GM10266 (cell line): Measurements from ENCODE around the gene ADGRG3.
"Not testable (repeated sequence)": the region's sequence is repeated elsewhere in the genome, so short reads cannot be mapped to it uniquely, and the experiment has no call there.

ENCODE experiments used
- DNase-seq: peaks from one replicate; pipeline ENCODE4 v3.0.0; 2012; ENCODE audit errors: extremely low spot score
- TF ChIP-seq, protein P1 (sequence below): IDR thresholded peaks from 2 replicates; pipeline ENCODE4 v1.5.1; 2012; ENCODE audit warnings: mild to moderate bottlenecking, low read depth; ENCODE audit not compliant: control insufficient read depth, insufficient read depth; ENCODE audit errors: missing control alignments

Gene ADGRG3

DNA sequence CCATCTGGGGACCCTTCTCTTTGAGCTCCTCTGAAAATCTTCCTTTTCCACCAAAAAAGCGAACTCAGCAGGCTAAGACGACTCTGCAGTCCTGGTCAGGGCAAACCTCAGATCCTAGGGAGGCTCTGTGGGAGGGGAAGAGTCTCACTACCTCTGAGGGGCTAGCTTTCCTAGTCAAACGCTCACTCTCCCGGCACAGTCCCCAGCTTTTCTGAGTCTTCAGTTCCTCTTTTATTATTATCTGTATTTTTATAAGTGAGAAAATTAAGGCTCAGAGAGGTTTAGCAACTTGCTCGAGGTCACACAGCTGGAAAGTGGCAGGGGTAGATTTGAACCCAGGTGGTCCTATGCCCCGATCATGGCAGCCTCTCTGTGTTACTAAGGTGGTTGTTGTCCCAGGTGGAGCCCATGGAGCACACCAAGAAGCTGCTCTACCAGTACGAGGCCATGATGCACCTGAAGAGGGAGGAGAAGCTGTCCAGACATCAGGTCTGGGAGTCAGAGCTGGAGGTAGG is 58.4 kb downstream of the ADGRG3 start:
- TF ChIP-seq, protein P1, sequence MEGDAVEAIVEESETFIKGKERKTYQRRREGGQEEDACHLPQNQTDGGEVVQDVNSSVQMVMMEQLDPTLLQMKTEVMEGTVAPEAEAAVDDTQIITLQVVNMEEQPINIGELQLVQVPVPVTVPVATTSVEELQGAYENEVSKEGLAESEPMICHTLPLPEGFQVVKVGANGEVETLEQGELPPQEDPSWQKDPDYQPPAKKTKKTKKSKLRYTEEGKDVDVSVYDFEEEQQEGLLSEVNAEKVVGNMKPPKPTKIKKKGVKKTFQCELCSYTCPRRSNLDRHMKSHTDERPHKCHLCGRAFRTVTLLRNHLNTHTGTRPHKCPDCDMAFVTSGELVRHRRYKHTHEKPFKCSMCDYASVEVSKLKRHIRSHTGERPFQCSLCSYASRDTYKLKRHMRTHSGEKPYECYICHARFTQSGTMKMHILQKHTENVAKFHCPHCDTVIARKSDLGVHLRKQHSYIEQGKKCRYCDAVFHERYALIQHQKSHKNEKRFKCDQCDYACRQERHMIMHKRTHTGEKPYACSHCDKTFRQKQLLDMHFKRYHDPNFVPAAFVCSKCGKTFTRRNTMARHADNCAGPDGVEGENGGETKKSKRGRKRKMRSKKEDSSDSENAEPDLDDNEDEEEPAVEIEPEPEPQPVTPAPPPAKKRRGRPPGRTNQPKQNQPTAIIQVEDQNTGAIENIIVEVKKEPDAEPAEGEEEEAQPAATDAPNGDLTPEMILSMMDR = no peak
- DNase-seq = no peak

DNA sequence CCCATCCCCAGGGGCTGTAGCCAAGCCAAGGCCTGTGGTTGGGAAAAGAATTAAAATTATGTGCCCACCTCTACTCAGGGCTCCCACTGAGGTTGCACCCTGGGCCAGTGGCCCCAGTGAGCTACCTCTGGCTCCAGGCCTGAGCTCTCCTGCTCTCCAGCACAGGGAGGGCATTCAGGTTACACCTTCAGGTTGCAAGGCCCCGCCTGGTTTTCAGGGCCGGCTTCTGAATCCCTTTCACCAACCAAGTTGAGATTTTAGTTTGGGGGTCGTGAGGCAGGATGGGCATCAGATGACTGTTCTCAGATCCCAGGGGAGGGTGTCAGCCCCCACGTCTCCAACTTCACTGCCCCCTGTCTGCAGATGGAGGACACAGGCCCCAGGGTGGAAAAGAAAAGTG is 59.5 kb downstream of the ADGRG3 start:
- DNase-seq = no peak
- TF ChIP-seq, protein P1 = no peak

DNA sequence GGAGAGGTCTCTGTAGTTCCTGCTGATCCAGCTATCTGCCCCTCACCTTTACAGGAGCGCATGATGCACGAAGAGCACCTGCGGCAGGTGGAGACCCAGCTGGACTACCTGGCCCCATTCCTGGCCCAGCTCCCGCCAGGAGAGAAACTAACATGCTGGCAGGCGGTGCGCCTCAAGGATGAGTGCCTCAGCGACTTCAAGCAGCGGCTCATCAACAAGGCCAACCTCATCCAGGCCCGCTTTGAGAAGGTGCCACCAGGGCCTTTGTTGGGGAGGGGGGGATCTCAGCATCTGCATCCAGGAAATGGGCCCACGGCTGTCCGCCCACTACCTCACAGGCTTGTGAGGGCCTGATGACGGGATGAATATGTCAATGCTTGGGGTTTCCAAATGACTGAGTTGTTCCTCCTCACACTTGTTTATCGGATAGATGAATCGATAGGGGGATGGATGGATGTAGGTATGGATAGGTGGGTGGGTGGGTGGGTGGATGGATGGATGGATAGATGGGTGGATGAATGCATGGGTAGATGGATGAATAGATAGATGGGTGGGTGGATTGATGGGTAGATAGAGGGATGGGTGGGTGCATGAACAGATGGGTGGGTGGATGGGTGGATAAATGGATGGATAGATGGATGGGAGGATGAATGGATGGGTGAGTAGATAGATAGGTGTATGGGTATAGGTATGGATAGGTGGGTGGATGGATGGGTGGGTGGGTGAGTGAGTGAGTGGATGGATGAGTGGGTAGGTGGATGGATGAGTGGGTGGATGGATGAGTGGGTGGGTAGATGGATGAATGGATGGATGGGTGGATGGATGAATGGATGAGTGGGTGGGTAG is 60.5 kb downstream of the ADGRG3 start:
- DNase-seq = no peak
- TF ChIP-seq, protein P1 = no peak

DNA sequence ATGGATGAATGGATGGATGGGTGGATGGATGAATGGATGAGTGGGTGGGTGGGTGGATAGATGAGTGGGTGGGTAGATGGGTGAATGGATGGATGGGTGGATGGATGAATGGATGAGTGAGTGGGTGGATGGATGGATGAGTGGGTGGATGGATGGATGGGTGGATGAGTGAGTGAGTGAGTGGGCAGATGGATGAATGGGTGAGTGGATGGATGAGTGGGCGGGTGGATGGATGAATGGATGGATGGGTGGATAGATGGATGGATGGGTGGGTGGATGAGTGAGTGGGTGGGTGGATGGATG is 61.0 kb downstream of the ADGRG3 start:
- TF ChIP-seq, protein P1 = no peak
- DNase-seq = no peak

DNA sequence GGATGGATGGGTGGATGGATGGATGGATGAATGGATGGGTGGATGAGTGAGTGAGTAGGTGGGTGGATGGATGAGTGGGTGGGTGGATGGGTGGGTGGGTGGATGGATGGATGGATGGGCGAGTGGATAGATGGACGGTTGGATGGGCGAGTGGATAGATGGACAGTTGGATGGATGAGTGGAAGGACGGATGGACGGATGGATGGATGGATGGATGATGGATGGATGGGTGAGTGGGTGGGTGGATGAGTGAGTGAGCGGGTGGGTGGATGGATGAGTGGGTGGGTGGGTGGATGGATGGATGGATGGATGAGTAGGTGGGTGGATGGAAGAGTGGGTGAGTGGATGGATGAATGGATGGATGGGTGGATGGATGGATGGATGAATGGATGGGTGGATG is 61.7 kb downstream of the ADGRG3 start:
- not testable (repeated sequence) for DNase-seq

DNA sequence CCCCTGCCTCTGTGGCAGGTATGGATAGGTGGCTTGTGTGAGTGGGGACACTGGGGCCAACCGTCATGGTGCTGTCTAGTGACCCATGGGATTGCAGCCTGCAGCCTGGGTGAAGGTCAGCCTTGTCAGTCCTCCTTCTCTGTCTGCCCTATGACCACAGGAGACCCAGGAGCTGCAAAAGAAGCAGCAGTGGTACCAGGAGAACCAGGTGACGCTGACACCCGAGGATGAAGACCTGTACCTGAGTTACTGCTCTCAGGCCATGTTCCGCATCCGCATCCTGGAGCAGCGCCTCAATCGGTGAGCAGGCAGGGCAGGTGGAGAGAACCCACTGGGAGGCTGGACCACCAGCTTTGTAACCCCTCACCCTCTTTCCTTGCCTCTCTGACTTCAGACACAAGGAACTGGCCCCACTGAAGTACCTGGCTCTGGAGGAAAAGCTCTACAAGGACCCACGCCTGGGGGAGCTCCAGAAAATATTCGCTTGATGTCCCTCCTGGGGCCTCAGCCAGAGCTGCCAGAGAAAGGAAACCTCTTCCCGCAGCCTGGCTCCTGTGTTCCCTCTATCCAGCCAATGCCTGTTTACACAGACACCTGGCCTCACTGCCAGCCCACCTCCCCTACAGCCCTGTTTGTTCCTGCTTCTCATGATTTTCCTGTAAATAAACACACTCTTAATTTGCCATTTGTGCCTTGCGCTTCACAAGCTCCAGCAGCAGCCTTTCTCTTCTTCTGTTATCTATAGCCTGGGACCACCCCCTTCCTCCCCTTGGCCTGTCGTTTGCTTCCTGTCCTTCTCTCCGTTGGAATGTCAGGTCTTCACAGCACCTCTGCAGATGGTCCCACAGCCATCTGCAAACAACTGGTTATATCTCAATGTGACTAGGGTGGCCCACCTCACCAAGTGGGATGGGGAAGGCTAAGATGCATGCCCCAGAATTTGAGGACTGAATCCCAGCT is 62.9 kb downstream of the ADGRG3 start:
- no peak for DNase-seq
- TF ChIP-seq, protein P1 = no peak

DNA sequence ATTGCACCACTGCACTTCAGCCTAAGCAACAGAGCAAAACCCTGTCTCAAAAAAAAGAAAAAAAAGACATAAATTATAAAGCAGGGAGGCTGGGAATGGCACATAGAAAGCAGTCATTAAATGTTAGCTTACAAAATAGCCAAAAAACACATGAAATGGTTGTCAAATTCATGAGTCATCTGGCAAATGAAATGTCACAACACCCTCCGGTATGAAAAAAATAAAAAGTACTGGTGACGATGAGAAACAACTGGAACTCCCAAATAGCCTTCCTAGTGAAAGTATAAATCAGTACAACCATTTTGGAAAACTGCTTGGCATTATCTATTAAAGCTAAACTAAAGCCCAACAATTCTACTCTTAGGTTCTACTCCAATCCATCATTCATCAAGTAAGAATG is 63.9 kb downstream of the ADGRG3 start:
- DNase-seq = no peak
- TF ChIP-seq, protein P1 = no peak
